HepG2 (cell line): ENCODE measurements around the gene LAMA5. TPM values are rescaled to one million over a fixed set of nuclear protein-coding genes. Genes with fewer than 3 reads are reported as not detected.

Source experiments
- AFF4 ChIP-seq: sonication (generic); formaldehyde crosslinking; IDR thresholded peaks from 2 replicates; pipeline ENCODE4 v1.4.0; 2020; ENCODE audit warnings: missing genetic modification reagents
- BATF2 ChIP-seq: sonication (generic); formaldehyde crosslinking; IDR thresholded peaks from 2 replicates; pipeline ENCODE4 v1.8.0; 2022; ENCODE audit warnings: mild to moderate bottlenecking, missing genetic modification reagents, moderate library complexity
- BORCS8-MEF2B ChIP-seq: sonication (generic); formaldehyde crosslinking; IDR thresholded peaks from 2 replicates; pipeline ENCODE4 v1.8.0; 2022; ENCODE audit warnings: mild to moderate bottlenecking, missing genetic modification reagents
- CENPX ChIP-seq: sonication (generic); formaldehyde crosslinking; IDR thresholded peaks from 2 replicates; pipeline ENCODE4 v1.9.0; 2021; ENCODE audit warnings: mild to moderate bottlenecking, missing genetic modification reagents, moderate library complexity
- EEA1 ChIP-seq: sonication (generic); formaldehyde crosslinking; IDR thresholded peaks from 2 replicates; pipeline ENCODE4 v1.5.1; 2020; ENCODE audit warnings: mild to moderate bottlenecking, missing genetic modification reagents, borderline replicate concordance
- ERF ChIP-seq: IDR thresholded peaks from 2 replicates; pipeline ENCODE4 v1.6.1; 2018; ENCODE audit warnings: missing biosample characterization, missing genetic modification reagents
- HIC2 ChIP-seq: sonication (generic); formaldehyde crosslinking; IDR thresholded peaks from 2 replicates; pipeline ENCODE4 v1.9.0; 2022; ENCODE audit warnings: low read depth, missing genetic modification reagents
- HNRNPL ChIP-seq: fragments of 200-400 bp; formaldehyde crosslinking; IDR thresholded peaks from 2 replicates; pipeline ENCODE4 v1.6.1; 2017; ENCODE audit warnings: mild to moderate bottlenecking, low read depth, low read length
- KDM6A ChIP-seq: IDR thresholded peaks from 2 replicates; pipeline ENCODE4 v1.6.1; 2016; ENCODE audit warnings: low read depth
- MAZ ChIP-seq, 2 experiments: sonication (generic) in 1 of 2; formaldehyde crosslinking in 1 of 2; IDR thresholded peaks; 2 replicates each; pipeline versions ENCODE4 v1.5.0 to v1.6.1; 2012 to 2020; ENCODE audit warnings: low read depth in 2 of 2, mild to moderate bottlenecking in 2 of 2, borderline replicate concordance in 1 of 2, improper control_type of control experiment in 1 of 2, low read length in 1 of 2, missing genetic modification reagents in 1 of 2, moderate library complexity in 1 of 2
- MED1 ChIP-seq: sonication (generic); formaldehyde crosslinking; IDR thresholded peaks from 2 replicates; pipeline ENCODE4 v1.4.0; 2020; ENCODE audit warnings: missing genetic modification reagents
- PITX1 ChIP-seq: sonication (generic); formaldehyde crosslinking; IDR thresholded peaks from 2 replicates; pipeline ENCODE4 v1.5.1; 2020; ENCODE audit warnings: mild to moderate bottlenecking, missing genetic modification reagents
- RAD21 ChIP-seq: fragments of 450-650 bp; formaldehyde crosslinking; IDR thresholded peaks from 2 replicates; pipeline ENCODE4 v1.5.0; 2020; ENCODE audit warnings: mild to moderate bottlenecking
- SPEN ChIP-seq: sonication (generic); formaldehyde crosslinking; IDR thresholded peaks from 2 replicates; pipeline ENCODE4 v1.5.1; 2020; ENCODE audit warnings: low read depth, mild to moderate bottlenecking, missing genetic modification reagents
- TFAP4 ChIP-seq: sonication (generic); IDR thresholded peaks from 2 replicates; pipeline ENCODE4 v1.6.1; 2016; ENCODE audit warnings: low read depth, borderline replicate concordance
- TSC22D2 ChIP-seq: sonication (generic); formaldehyde crosslinking; IDR thresholded peaks from 2 replicates; pipeline ENCODE4 v1.5.1; 2020; ENCODE audit warnings: missing genetic modification reagents, mild to moderate bottlenecking, borderline replicate concordance
- ZNF451 ChIP-seq: sonication (generic); formaldehyde crosslinking; IDR thresholded peaks from 2 replicates; pipeline ENCODE4 v1.5.0; 2020; ENCODE audit warnings: mild to moderate bottlenecking, missing genetic modification reagents
- ZNF619 ChIP-seq: sonication (generic); formaldehyde crosslinking; IDR thresholded peaks from 2 replicates; pipeline ENCODE4 v1.4.0; 2020; ENCODE audit warnings: mild to moderate bottlenecking, missing genetic modification reagents
- ZUFSP ChIP-seq: sonication (generic); formaldehyde crosslinking; IDR thresholded peaks from 2 replicates; pipeline ENCODE4 v1.9.0; 2021; ENCODE audit warnings: missing genetic modification reagents, mild to moderate bottlenecking, borderline replicate concordance
- polyA plus RNA-seq, 8 experiments: library from polyadenylated mRNA; depleted of rRNA in 3 of 8; stranded (reverse) in 7 of 8; unstranded in 1 of 8; fragments of >200 nt; fragmentation: Illumina TruSeq in 4 of 8; extraction: Trizol in 4 of 8; gene quantifications; 2 replicates each; pipeline versions ENCODE4 v1.2.1 to v1.2.3, GENCODE V29; 2011 to 2016; ENCODE audit warnings: low read depth in 4 of 8, missing spikeins in 1 of 8, mixed read lengths in 1 of 8; ENCODE audit not compliant: insufficient read depth in 1 of 8
- total RNA-seq, 5 experiments: library from RNA; depleted of rRNA; stranded (reverse); fragments of >200 nt; fragmentation: Illumina TruSeq; extraction: Trizol; gene quantifications; 2 replicates each; pipeline ENCODE4 v1.2.3, GENCODE V29; 2016; ENCODE audit warnings: low read depth in 1 of 5

The LAMA5 gene
- total and polyA plus RNA-seq, 2 of the 13 experiments (the other 11 are each of a cell fraction or from before 2014, with no cell fraction given) = 21.0 to 44.7 TPM

GRCh38 chr20:62353289-62354030 lies 13.7 kb downstream of the LAMA5 start (continued):
- TF ChIP-seq AFF4 (no peak), ZUFSP (CRISPR knock-in tag) (no peak), PITX1 (CRISPR knock-in tag) (peak; percentile 68; the same call in 1 of the 2 replicates), BORCS8-MEF2B (CRISPR knock-in tag) (0 out of 2 replicates have a peak, but pooled peaks have one; percentile 27), HNRNPL (peak; percentile 87), SPEN (0 out of 2 replicates have a peak, but pooled peaks have one; percentile 33), BATF2 (no peak), MED1 (peak; percentile 15; the same call in 1 of the 2 replicates), ZNF619 (CRISPR knock-in tag) (0 out of 2 replicates have a peak, but pooled peaks have one; percentile 33), ZNF451 (CRISPR knock-in tag) (0 out of 2 replicates have a peak, but pooled peaks have one; percentile 40), TFAP4 (peak; percentile 42; the same call in 1 of the 2 replicates), HIC2 (CRISPR knock-in tag) (peak; percentile 56; the same call in 1 of the 2 replicates), CENPX (CRISPR knock-in tag) (no peak), RAD21 (CRISPR knock-in tag) (0 out of 2 replicates have a peak, but pooled peaks have one; percentile 6), TSC22D2 (no peak), EEA1 (CRISPR knock-in tag) (no peak), MAZ (IDR thresholded peaks at IDR 0.05; ENCODE audit: borderline replicate concordance, low read depth, low read length) (peak; percentile 60; the same call in 1 of the 2 replicates), MAZ (CRISPR knock-in tag; IDR thresholded peaks at IDR 0.05; ENCODE audit: low read depth) (peak; percentile 44; the same call in 1 of the 2 replicates), ERF (CRISPR knock-in tag) (no peak), KDM6A (peak; percentile 61)
